Erythroblast (primary cell): Measurements from ENCODE around the gene SLC27A2.

ENCODE experiments used
- GATA1 ChIP-seq: IDR thresholded peaks from 2 replicates; pipeline ENCODE4 v1.6.1; 2011; ENCODE audit warnings: low read depth, mild to moderate bottlenecking, control low read depth, low read length, moderate library complexity
- POLR2A ChIP-seq: IDR thresholded peaks from 2 replicates; pipeline ENCODE4 v1.6.1; 2011; ENCODE audit warnings: mild to moderate bottlenecking, low read length

GRCh38 chr15:50167110-50167509, 14.9 kb upstream of the SLC27A2 start:
- TF ChIP-seq POLR2A (no peak), GATA1 (no peak)
